GM21360 (cell line): ENCODE data around the gene NTF4.
"Not testable (repeated sequence)": the region's sequence is repeated elsewhere in the genome, so short reads cannot be mapped to it uniquely, and the experiment has no call there.

Source experiments
- ATAC-seq: cut with Tn5 transposase; IDR thresholded peaks from one replicate; pipeline ENCODE4 v1.9.1; 2021; ENCODE audit warnings: mild to moderate bottlenecking, moderate library complexity; ENCODE audit not compliant: unreplicated experiment

The NTF4 gene

DNA sequence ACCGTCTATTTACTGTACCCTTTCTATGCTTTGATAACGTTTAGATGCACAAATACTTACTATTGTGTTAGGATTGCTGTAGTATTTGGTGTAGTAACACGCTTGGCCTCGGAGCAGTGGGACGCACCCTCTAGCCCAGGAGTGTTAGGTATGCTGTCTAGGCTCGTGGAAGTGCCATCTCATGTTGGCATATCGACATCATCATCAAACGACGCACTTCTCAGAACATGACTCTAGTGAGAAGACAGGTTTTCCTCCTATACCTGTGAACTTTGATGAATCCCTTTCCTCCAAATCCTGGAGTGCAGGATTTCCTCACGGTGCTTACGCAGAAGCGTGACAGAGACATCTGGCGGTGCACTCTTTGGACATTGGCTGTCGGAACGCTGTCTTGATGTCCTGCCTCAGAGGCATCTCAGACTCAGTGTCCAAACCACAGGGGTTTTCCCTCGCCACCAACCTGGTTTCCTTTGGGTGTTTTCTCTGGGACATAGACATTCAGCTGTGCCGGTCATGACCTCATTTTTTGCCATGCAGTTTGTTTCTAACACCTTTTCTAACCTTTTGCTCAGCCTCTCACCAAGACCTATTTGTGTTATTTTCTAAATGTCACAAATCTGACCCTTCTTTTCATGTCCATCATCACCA is 26.9 kb upstream of the NTF4 start:
- no peak for ATAC-seq

DNA sequence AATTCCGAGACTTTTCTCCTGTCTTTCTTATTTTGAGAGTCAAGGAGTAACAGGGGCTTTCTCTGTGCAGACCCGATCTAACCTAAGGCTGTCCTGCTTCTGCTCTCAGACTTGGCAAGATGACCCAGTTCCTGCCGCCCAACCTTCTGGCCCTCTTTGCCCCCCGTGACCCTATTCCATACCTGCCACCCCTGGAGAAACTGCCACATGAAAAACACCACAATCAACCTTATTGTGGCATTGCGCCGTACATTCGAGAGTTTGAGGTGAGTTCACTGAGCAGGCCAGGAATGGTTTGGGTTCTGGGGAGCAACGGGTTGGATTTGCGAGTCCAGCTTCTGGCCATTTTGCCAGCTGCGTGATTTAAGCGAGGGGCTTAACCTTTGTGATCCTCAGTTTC is 21.7 kb upstream of the NTF4 start:
- ATAC-seq: no peak

DNA sequence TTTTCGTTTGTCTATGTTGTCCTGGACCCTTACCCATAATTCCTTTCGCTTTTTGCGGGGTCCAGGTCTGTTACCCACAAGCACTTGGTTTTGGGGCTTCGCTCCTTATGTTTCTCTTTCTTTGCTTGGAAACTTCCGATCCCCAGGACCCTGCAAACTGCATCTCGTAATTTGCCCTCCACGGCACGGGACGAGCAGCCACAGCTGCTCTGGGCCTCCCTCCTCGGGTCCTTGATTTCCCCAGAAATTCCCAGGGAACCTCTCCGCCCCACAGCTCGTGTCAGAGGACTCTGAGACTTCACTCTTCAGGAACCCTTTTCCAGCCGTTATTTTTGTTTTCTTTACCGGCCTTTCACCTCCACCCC is 21.2 kb upstream of the NTF4 start:
- no peak for ATAC-seq

DNA sequence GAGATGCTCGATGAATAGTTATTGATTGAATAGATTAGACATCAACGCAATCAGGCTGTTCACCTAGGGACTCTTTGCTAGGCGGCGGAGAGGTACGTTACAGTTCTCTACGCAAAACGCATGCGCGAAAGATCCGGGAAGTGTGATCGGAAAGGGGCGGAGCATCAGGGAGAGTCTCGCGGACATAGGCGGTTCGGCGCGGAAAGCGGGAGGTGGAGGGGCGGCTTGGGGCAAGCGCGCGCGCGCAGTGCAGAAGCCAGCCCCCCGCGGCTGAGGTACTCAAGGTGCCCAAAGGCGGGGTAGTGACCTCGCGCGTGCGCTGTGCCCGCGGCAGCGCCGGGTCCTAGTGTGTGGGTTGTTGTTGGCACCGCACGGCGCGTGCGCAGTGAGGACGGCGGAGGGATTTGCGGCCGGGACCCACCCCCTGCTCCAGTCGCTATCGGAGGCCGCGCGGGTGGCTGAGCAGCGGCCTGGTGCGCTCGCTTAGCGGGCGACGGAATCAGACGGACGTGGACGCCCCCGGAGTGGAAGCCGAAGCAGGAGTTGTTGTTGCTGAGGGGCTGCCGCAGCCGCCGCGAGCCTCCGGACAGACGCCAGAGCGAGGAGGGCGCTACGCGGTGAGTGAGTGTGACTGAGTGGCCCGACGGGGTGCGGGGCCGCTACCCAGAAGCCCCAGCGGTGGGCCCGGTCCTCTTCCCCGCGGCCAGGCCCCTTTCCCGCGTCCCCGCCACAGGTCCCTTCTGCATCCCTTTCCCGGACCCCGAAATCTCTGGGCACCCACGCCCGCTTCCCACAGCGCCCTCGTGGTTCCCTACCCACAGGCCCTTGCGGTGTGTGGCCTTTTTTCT is 20.6 kb upstream of the NTF4 start, which contains the start of gene SNRNP70:
Gene SNRNP70, plus strand, starts transcription at position 432 of the 848 bp plus-strand sequence. CDS start 964 bp downstream, outside the sequence.
- ATAC-seq: peak; percentile 85

DNA sequence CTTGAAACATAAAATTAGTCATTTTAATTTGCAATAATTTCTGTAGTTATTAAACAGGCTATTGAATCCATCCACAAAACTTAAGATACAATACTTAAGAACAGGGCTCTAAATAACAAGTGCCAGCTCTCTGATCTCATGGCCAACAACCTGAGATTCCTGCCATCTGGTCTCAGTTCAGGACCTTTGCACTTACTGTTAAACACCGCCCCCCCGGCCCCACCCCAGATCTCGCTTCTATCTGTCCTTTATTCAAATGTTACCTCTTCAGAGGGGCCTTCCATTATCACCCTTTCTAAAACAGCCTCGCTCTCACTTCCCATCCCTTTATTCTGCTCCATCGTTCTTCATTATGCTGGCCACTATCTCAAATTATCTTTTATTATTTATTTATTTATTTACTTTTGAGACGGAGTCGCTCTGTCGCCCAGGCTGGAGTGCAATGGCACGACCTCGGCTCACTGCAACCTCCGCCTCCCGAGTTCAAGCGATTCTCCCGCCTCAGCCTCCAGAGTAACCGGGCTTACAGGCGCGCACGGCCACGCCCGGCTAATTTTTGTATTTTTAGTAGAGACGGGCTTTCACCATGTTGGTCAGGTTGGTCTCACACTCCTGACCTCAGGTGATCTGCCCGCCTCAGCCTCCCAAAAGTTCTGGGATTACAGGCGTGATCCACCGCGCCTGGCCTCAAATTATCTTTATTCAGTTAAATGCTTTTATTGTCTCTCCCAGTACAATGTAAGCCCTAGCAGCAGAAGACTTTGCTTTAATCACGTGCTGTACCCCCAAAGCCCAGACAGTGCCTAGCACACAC is 19.8 kb upstream of the NTF4 start:
- no peak for ATAC-seq

DNA sequence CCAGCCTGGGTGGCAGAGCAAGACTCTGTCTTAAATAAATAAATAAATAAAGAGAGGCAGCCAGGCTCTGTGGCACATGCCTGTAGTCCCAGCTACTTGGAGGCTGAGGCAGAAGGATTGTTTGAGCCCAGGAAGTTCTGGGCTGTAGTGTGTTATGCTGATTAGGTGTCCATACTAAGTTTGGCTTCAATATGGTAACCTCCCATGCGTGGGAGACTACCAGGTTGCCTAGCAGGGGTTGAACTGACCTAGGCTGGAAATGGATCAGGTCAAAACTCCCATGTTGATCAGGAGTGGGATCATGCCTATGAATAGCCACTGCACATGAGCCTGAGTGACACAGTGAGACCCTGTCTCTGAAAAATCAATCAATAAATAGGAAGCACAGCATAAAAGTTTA is 16.7 kb upstream of the NTF4 start:
- no peak for ATAC-seq

DNA sequence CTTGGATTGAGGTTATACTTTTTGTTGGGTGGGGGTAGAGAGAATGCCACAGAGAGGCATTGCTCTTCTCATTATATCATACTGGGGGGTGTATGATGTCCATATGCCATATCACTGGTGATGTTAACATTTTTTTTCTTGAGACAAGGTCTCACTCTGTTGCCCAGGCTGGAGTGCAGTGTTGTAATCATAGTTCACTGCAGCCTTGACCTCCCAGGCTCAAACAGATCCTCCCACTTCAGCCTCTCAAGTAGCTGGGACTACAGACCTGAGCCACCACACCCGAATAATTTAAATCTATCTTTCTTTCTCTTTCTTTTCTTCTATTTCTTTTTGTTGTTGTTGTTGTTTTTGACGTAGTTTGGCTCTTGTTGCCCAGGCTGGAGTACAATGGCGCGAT is 15.8 kb upstream of the NTF4 start:
- ATAC-seq: no peak

DNA sequence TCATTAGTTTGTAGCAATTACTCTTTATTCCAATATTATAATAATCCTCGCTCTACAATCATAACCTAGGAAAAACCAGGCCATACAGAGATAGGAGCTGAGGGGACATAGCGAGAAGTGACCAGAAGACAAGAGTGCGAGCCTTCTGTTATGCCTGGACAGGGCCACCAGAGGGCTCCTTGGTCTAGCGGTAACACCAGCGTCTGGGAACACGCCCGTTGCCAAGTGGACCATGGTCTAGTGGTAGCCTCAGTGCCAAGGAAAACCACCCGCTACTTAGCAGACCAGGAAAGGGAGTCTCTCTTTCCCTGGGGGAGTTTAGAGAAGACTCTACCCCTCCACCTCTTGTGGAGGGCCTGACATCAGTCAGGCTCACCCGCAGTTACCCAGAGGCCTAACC is 10.3 kb upstream of the NTF4 start:
- not testable (repeated sequence) for ATAC-seq

DNA sequence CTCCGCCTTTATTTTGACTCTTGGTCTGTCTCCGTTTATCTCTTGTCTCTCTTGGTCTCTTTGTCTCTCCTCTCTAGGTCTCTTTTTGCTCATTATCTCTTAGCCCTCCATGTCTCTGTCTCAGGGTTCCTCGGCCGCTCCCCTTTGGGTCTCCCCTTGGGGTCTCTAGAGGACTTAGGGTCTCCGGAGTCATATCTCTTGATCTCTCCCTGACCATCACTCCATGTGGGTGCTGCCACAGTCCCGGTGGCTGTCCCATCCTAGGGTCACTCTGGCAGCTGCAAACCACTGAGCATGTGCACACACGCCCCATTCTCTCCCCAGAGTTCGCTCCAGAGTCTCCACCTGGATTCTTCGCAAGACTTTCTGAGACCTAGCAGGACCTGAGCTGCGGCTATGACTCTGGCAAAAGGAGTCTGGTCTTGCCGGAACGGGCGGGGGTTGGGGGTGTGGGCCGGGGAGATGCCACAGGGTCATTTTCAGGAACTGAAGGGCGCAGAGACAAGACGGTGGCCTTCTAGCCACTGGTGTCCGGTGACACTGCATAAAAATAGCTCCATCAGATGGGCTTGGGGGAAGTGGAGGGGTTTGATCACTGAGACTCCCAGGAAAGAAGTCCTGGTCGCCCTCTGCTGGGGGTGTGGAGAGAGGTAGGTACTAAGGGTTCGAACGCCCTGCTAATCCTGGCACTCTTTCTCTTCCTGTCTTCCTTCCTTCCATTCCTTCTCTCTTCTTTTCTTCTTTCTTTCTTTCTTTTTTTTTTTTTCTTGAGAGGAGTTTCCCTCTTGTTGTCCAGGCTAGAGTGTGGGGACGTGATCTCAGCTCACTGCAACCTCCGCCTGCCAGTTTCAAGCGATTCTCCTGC is 9.1 kb upstream of the NTF4 start:
- no peak for ATAC-seq

DNA sequence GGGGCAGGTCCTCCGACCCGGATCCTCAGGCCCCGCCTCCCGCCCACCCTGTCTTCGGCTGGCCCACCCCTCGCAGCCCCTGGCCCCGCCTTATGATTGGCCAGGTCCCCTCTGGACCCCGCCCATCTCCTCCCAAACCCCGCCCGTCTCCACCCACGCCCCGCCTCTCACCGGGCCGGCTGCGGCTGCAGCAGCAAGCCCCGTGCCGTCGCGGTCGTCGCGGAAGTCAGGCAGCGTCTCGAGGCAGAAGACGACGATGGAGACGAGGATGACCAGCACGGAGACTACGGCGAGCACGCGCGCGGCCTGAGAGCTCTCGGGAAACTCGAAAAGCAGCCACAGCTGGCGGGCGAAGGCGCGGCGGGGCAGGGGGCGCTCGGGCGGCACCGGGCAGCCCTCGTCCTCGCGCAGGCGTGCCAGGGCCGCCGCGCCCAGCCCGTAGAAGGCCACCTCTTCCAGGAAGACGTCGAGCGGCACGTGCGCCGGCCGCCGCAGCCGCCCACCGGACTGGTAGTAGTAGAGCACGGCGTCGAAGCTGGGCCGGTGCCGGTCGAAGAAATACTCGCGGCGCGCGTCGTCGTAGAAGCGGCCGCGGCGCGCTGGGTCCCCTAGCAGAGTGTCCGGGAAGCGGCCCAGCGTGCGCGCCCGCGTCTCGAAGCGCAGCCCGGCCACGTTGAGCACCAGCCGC is 7.4 kb upstream of the NTF4 start:
- no peak for ATAC-seq

DNA sequence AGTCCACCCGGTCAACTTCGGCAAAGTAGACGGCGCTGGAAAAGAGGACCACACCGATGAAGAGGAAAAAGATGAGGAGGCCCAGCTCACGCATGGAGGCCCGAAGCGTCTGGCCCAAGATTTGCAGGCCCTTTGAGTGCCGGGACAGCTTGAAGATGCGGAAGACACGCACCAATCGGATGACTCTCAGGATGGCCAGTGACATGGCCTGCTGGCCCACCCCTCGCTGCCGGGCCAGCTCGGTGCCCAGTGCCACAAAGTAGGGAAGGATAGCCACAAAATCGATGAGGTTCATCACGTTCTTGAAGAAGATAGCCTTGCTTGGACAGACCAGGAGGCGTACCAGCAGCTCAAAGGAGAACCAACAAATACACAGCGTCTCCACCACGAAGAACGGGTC is 5.8 kb upstream of the NTF4 start:
- ATAC-seq: no peak

DNA sequence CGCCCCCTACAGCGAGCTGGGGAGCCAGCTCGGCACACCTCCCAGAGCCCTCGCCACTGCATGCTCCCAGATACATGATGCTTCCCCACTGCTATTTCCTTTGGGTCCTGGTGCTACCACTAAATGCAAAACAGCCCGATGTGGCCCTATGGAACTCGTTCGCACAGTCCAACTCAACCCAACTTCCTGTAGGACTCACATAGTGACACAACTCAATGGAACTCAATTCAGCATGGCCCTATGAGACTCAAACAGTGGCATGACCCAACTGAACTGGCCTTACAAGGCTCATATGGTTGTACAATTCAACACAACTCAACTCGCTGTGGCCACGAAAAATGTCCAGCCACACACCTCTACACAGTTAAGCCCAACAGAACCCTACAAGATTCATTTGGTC is 4.4 kb upstream of the NTF4 start:
- ATAC-seq: no peak

DNA sequence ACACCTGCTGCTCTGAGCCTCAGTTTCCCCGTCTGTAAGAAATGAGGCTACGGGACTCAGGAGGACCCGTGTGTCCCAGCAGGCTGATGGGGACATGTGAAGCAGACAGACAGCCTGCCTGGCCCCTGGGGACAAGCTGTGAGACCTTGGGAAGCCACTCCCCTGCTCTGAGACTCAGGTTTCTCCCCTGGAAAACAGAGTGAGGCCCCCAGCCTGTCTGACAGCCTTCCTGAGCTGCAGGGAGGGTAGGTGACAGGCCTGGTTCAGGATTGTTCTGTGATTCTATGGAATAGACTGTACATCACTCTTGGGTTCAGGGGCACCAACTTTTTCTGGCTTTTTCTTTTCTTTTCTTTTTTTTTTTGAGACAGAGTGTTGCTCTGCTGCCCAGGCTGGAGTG is 2.9 kb upstream of the NTF4 start:
- ATAC-seq: no peak

DNA sequence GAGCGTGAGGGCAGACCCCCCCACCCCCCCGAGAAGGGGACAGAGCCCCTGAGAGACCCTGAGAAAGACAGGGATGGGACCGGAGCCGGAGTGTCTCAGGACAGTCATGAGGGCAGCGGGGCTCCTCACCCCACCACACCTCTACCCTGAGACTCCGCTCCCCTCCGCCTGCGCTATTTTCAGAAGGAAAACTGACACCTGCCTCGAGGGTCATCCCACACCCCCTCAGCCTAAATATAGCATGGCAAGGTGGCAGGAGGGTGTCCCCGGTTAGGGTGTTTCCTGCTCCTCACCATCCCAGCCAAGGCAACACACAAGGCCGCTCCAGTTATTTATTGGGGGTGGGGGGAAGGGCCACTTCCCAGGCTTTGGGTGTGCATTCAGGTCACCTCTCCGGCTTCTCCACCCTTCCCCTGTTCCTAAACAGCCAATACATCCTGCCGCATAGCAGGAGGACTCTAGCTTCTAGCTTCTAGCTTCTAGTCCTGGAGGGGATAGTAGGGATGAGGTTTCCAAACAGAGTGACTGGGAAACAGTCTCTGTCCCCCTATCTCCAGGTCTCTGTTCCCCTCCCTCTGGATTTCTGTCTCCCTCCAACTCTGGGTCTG is 1.4 kb upstream of the NTF4 start:
- ATAC-seq: no peak

DNA sequence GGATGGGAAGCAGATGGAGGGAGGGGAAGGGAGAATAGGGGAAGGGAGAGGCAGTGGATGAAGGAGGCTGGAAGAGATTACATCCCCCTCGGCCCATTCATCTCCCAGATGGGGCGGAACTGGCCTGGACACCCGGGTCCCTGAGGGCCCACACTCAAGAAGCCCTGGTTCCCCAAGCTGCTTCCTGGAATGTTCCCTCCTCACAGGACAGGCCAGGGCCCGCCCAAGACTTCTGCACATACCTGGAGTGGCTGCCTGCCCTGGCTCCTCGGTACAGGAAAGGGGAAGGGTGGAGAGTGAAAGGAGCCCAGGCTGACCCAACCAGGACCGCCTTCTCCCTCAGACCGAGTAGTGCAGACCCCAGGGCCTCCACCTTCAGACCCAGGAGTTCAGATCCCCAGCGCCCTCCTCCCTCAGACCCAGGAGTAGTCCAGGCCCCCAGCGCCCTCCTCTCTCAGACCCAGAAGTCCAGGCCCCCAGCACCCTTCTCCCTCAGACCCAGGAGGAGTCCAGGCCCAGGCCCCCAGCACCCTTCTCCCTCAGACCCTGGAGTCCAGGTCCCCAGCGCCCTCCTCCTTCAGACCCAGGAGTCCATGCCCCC is 489 bp downstream of the NTF4 start:
- no peak for ATAC-seq

DNA sequence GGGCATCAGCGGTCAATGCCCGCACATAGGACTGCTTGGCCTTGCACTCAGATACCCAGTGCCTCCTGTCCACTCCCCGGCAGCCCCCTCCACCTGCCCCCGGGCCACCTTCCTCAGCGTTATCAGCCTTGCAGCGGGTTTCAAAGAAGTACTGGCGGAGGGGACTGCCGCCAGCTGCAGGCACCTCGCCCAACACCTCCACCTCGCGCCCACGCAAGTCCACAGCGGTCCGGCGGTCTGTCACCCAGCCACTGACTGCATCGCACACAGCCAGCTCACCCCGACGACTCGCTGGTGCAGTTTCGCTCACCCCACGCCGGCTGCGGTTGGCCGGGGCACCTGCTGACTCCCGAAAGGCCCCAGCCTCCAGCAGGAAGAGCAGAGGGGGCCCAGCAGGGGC is 3.2 kb downstream of the NTF4 start:
- no peak for ATAC-seq

DNA sequence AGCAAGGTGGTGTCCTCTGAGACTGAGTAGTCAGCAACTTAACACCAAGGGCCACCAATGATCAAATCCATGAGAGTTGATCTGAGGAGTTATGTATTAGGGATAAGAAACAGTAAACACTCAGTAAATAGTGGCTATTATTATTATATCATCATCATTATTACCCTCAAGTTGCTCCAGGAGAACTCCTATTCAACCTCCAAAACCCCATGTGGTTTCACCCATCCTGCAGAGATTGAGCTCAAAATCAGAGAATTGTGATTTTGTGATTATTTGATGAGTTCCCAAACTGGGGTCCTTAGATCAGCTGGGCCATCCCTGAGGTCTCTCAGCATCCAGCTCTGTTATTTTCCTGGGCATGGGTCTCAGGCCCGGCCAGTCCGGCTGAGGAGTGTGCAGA is 3.6 kb downstream of the NTF4 start:
- no peak for ATAC-seq

DNA sequence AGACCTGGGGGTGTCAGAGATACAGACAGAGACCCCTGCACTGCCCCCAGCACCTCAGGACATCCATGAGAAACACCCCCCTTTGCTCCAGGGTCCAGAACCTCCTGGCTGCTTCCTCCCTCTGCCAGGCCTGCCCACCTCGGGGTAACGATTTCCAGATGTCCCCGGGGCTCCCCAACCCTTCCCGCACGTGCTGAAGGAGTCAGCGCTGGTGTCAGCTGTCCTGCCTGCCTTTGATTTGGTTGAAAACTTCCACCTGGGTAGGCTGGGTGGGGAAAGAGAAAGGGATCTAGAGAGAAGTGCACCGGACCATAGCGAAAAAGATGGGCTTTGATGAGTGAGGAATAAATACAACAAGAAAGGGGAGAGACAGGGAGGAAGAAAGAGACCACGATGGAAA is 5.6 kb downstream of the NTF4 start:
- ATAC-seq: no peak

DNA sequence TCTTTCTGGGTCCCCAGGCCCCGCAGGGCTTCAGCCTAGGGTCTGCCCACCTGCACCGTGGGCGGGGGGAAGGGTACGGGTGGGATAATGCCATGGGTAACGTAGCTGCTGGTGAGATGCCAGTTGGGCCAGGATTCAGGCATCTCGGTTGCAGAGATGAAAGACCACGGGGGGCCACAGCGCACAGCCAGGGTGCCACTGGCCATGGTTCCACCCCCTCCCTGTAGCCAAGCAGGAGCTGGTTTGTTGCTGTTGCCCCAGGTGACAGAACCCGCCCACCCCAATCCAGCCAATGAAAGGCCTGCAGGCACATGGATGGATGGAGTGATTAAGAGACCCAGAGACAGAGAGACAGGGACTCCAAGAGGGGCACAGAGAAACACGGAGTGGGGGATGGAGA is 6.1 kb downstream of the NTF4 start:
- ATAC-seq: no peak
